HG03175 (cell line): Measurements from ENCODE around the gene VEGFD.
"Not testable (repeated sequence)": the region's sequence is repeated elsewhere in the genome, so short reads cannot be mapped to it uniquely, and the experiment has no call there.

Source experiments
- ATAC-seq: cut with Tn5 transposase; IDR thresholded peaks from one replicate; pipeline ENCODE4 v1.9.1; 2021; ENCODE audit warnings: mild to moderate bottlenecking, moderate library complexity; ENCODE audit not compliant: unreplicated experiment

VEGFD gene

GRCh38 chrX:15310117-15310516 lies 74.1 kb downstream of the VEGFD start:
- no peak for ATAC-seq

DNA sequence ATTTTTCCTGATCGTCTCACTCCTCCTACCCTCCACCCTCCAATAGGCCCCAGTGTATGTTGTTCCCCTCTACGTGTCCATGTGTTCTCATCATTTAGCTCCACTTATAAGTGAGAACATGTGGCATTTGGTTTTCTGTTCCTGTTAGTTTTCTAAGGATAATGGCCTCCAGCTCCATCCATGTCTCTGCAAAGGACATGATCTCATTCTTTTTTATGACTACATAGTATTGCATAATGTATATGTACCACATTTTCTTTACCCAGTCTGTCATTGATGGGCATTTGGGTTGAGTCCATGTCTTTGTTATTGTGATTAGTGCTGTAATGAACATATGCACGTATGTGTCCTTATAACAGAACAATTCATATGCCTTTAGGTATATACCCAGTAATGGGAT lies 78.3 kb downstream of the VEGFD start:
- not testable (repeated sequence) for ATAC-seq

GRCh38 chrX:15301924-15302323 lies 82.3 kb downstream of the VEGFD start:
- no peak for ATAC-seq

DNA sequence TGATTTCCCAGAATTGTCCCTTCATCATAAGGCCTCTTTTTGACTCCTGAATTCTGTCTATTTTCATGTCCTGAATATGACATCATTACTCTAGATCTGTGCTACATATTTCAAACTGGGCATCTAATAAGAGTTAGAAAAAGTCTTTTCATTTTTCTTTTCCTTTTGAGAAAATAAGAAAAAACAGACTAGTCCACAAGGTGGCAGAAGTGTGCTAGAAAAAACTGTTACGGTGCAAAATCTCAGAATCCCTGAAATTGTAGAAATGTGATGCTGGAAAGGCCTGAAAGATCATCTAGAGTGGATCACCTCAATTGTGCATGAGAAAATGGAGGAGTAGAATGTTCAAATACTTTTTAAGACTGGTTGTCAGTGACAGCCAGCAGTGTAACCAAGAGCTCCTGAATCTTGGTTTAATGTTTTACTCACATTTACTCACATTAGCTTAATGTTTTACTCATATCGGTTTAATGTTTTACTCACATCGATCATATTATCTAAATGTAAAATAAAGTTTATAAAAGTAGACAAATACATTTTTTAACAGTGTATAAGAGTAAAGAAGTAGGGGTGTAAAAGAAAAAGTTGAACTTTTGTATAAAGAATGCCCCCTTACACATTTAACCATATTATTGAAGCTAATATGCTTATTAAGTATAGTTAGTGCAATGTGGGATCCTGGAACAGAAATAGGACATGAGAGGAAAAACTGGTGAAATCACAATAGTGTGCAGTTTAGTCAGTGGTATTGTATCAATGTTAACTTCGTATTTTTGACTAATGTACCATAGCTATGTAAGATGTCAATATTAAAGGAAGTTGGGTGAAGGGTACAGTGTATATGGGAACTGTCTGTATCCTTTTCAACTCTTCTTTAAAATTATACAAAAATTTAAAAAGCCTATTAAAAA lies 84.0 kb downstream of the VEGFD start:
- ATAC-seq: no peak

GRCh38 chrX:15298780-15299179 lies 85.4 kb downstream of the VEGFD start:
- ATAC-seq: no peak

GRCh38 chrX:15298201-15298600 lies 86.0 kb downstream of the VEGFD start:
- no peak for ATAC-seq
